ENCODE measurements around the gene OSBPL8.

The OSBPL8 gene

GRCh38 chr12:76316468-76316867, 243.1 kb downstream of the OSBPL8 start:
- no peaks in the 10 kb centered on the region for H3K36me3 Mint-ChIP-seq
- no peaks in the 10 kb centered on the region for H3K4me1 Mint-ChIP-seq
- no peaks in the 10 kb centered on the region for H3K9me3 Mint-ChIP-seq
- H3K4me3 Mint-ChIP-seq = no peak overlapping the region
- no peak overlapping the region for H3K27ac Mint-ChIP-seq
- peaks cover 4% of the 10 kb centered on the region for H3K27me3 Mint-ChIP-seq

GRCh38 chr12:76313299-76313698, 246.3 kb downstream of the OSBPL8 start:
- Mint-ChIP-seq H3K27me3 (peaks cover 3% of the 10 kb centered on the region), H3K27ac (no peak overlapping the region), H3K4me3 (no peak overlapping the region), H3K36me3 (no peaks in the 10 kb centered on the region), H3K4me1 (no peaks in the 10 kb centered on the region), H3K9me3 (no peaks in the 10 kb centered on the region)

- H3K27me3 Mint-ChIP-seq = peaks cover 1% of the 10 kb centered on the region
- H3K4me3 Mint-ChIP-seq = no peak overlapping the region
- no peaks in the 10 kb centered on the region for H3K4me1 Mint-ChIP-seq
- no peak overlapping the region for H3K27ac Mint-ChIP-seq
- no peaks in the 10 kb centered on the region for H3K9me3 Mint-ChIP-seq
- no peaks in the 10 kb centered on the region for H3K36me3 Mint-ChIP-seq
These were observed 247.3 kb downstream of the OSBPL8 start for GRCh38 chr12:76312315-76312714.

- Mint-ChIP-seq H3K4me1 (no peaks in the 10 kb centered on the region), H3K27me3 (peaks cover 1% of the 10 kb centered on the region), H3K9me3 (no peaks in the 10 kb centered on the region), H3K27ac (no peak overlapping the region), H3K4me3 (no peak overlapping the region), H3K36me3 (no peaks in the 10 kb centered on the region)
These were observed 247.8 kb downstream of the OSBPL8 start for GRCh38 chr12:76311796-76312195.

- Mint-ChIP-seq H3K9me3 (no peaks in the 10 kb centered on the region), H3K4me3 (no peak overlapping the region), H3K4me1 (no peaks in the 10 kb centered on the region), H3K27me3 (peaks cover 3% of the 10 kb centered on the region), H3K27ac (no peak overlapping the region), H3K36me3 (no peaks in the 10 kb centered on the region)
These were observed 249.5 kb downstream of the OSBPL8 start for GRCh38 chr12:76310110-76310509.

GRCh38 chr12:76308866-76309265, 250.7 kb downstream of the OSBPL8 start:
- Mint-ChIP-seq H3K36me3 (no peaks in the 10 kb centered on the region), H3K9me3 (no peaks in the 10 kb centered on the region), H3K27ac (no peak overlapping the region), H3K4me3 (no peak overlapping the region), H3K4me1 (no peaks in the 10 kb centered on the region), H3K27me3 (peaks cover 3% of the 10 kb centered on the region)

GRCh38 chr12:76307083-76307482, 252.5 kb downstream of the OSBPL8 start:
- Mint-ChIP-seq H3K4me3 (no peak overlapping the region), H3K27me3 (peaks cover 3% of the 10 kb centered on the region), H3K36me3 (no peaks in the 10 kb centered on the region), H3K9me3 (no peaks in the 10 kb centered on the region), H3K4me1 (no peaks in the 10 kb centered on the region), H3K27ac (no peak overlapping the region)

GRCh38 chr12:76303989-76304460, 255.5 kb downstream of the OSBPL8 start:
- Mint-ChIP-seq H3K36me3 (no peaks in the 10 kb centered on the region), H3K4me3 (no peak overlapping the region), H3K27me3 (peaks cover 3% of the 10 kb centered on the region), H3K4me1 (no peaks in the 10 kb centered on the region), H3K27ac (no peak overlapping the region), H3K9me3 (no peaks in the 10 kb centered on the region)

- peaks cover 3% of the 10 kb centered on the region for H3K27me3 Mint-ChIP-seq
- H3K27ac Mint-ChIP-seq = no peak overlapping the region
- no peaks in the 10 kb centered on the region for H3K9me3 Mint-ChIP-seq
- H3K36me3 Mint-ChIP-seq = no peaks in the 10 kb centered on the region
- H3K4me3 Mint-ChIP-seq = no peak overlapping the region
- no peaks in the 10 kb centered on the region for H3K4me1 Mint-ChIP-seq
These were observed 256.2 kb downstream of the OSBPL8 start for GRCh38 chr12:76303365-76303764.

All from activated naive CD4-positive, alpha-beta T cell treated with anti-CD3 and anti-CD28 coated beads, Interleukin-2, amount 50 U/mL, for 24 hours (primary cell).